Fibroblast of lung (primary cell): Measurements from ENCODE around the gene HOMEZ. TPM values are rescaled to one million over a fixed set of nuclear protein-coding genes. Genes with fewer than 3 reads are reported as not detected.

Experiments
- DNase-seq, 2 donors: peaks; one replicate each; pipeline versions ENCODE4 v3.0.0 to v3.0.0-alpha.2; 2010; ENCODE audit warnings: low read depth in 2 of 2
- H2AFZ ChIP-seq: 2 replicates; pipeline ENCODE4 v1.5.1; 2012; ENCODE audit warnings: low read length, control low read depth, inconsistent platforms
- H3K27ac ChIP-seq: 2 replicates; pipeline ENCODE4 v1.5.1; 2011; ENCODE audit warnings: low read length, control low read depth; ENCODE audit not compliant: insufficient read depth
- H3K27me3 ChIP-seq: 2 replicates; pipeline ENCODE4 v1.5.1; 2011; ENCODE audit warnings: mild to moderate bottlenecking, low read length; ENCODE audit not compliant: control insufficient read depth, insufficient read depth
- H3K36me3 ChIP-seq: 2 replicates; pipeline ENCODE4 v1.5.1; 2011; ENCODE audit warnings: low read length; ENCODE audit not compliant: control insufficient read depth, insufficient read depth
- H3K4me1 ChIP-seq: 2 replicates; pipeline ENCODE4 v1.5.1; 2011; ENCODE audit warnings: low read length; ENCODE audit not compliant: control insufficient read depth, insufficient read depth; ENCODE audit errors: extremely low read depth
- H3K4me2 ChIP-seq: 2 replicates; pipeline ENCODE4 v1.5.1; 2011; ENCODE audit warnings: low read length, control low read depth; ENCODE audit not compliant: insufficient read depth; ENCODE audit errors: extremely low read depth
- H3K4me3 ChIP-seq, 4 experiments: fragments of 200-600 bp in 1 of 4; sonication (generic) in 1 of 4; replicated peaks in 1 of 4; 2 replicates each; pipeline ENCODE4 v1.5.1; 2011 to 2016; ENCODE audit warnings: low read length in 4 of 4, low read depth in 3 of 4, mild to moderate bottlenecking in 3 of 4, control low read depth in 2 of 4, inconsistent platforms in 1 of 4, mixed read lengths in 1 of 4; ENCODE audit not compliant: insufficient read depth in 1 of 4; ENCODE audit errors: control extremely low read depth in 1 of 4
- H3K79me2 ChIP-seq: 2 replicates; pipeline ENCODE4 v1.5.1; 2012; ENCODE audit warnings: mild to moderate bottlenecking, low read length, inconsistent platforms; ENCODE audit not compliant: control insufficient read depth, insufficient read depth
- H3K9ac ChIP-seq: 2 replicates; pipeline ENCODE4 v1.5.1; 2011; ENCODE audit warnings: mild to moderate bottlenecking, low read length, control low read depth; ENCODE audit not compliant: insufficient read depth
- H3K9me3 ChIP-seq: 2 replicates; pipeline ENCODE4 v1.5.1; 2012; ENCODE audit warnings: low read depth, low read length; ENCODE audit not compliant: control insufficient read depth, insufficient read depth
- H4K20me1 ChIP-seq: 2 replicates; pipeline ENCODE4 v1.5.1; 2011; ENCODE audit warnings: low read length; ENCODE audit not compliant: control insufficient read depth, insufficient read depth; ENCODE audit errors: extremely low read depth
- EZH2 ChIP-seq: IDR thresholded peaks from 2 replicates; pipeline ENCODE4 v1.5.1; 2012; ENCODE audit warnings: low read length, control low read depth, mild to moderate bottlenecking; ENCODE audit errors: missing control alignments
- polyA plus RNA-seq, 2 donors: library from polyadenylated mRNA; depleted of rRNA in 1 of 2; stranded (reverse) in 1 of 2; unstranded in 1 of 2; fragments of >200 nt; gene quantifications; 2 replicates each; pipeline ENCODE4 v1.2.1, GENCODE V29; 2011 to 2012; ENCODE audit warnings: missing spikeins in 1 of 2
- total RNA-seq: library from RNA; depleted of rRNA; stranded (reverse); fragments of >200 nt; gene quantifications from 2 replicates; pipeline ENCODE4 v1.2.1, GENCODE V29; 2014
- TF ChIP-seq, protein P1 (sequence below), 2 donors: IDR thresholded peaks in 1 of 2; conservative IDR thresholded peaks in 1 of 2; 1 replicate in 1 of 2; 2 replicates in 1 of 2; pipeline ENCODE4 v1.5.1; 2011 to 2012; ENCODE audit warnings: low read length in 2 of 2, control low read depth in 1 of 2, inconsistent platforms in 1 of 2, low read depth in 1 of 2, mild to moderate bottlenecking in 1 of 2

The HOMEZ gene
- total and polyA plus RNA-seq, 2 donors (not counting 1 experiment from before 2014, with no cell fraction given) = 4.6 to 7.9 TPM

DNA sequence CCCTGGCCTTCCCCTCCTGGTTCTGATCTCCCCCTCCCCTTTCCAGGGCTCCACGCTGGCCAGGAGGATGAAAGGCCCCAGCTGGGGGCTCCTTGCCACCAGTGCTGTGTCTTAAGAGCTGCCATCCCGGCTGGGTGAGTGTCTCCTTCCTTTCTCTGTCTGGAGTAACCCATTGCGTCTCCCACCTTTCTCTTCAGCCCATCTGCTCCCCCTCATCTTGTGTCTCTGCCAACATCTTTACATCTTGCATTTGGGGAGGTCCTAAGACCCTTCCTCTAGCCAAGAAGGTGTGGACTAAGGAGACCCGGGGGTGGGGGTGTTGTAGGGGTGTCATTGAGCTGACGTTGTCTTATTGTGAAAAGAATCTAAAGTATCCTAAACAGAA lies 21.2 kb upstream of the HOMEZ start:
- Histone ChIP-seq H3K4me2 (peak overlapping the region; percentile 89), H2AFZ (no peak overlapping the region), H3K9ac (peak overlapping the region; percentile 68), H3K4me1 (peaks cover 9% of the 10 kb centered on the region), H3K27me3 (no peaks in the 10 kb centered on the region), H3K27ac (peak overlapping the region; percentile 74), H3K4me3 (peak overlapping the region; percentile 60 to 94 (median 76)), H3K9me3 (no peaks in the 10 kb centered on the region), H3K36me3 (peaks cover 13% of the 10 kb centered on the region), H3K79me2 (peaks cover 42% of the 10 kb centered on the region), H4K20me1 (no peaks in the 10 kb centered on the region)
- TF ChIP-seq, protein P1, sequence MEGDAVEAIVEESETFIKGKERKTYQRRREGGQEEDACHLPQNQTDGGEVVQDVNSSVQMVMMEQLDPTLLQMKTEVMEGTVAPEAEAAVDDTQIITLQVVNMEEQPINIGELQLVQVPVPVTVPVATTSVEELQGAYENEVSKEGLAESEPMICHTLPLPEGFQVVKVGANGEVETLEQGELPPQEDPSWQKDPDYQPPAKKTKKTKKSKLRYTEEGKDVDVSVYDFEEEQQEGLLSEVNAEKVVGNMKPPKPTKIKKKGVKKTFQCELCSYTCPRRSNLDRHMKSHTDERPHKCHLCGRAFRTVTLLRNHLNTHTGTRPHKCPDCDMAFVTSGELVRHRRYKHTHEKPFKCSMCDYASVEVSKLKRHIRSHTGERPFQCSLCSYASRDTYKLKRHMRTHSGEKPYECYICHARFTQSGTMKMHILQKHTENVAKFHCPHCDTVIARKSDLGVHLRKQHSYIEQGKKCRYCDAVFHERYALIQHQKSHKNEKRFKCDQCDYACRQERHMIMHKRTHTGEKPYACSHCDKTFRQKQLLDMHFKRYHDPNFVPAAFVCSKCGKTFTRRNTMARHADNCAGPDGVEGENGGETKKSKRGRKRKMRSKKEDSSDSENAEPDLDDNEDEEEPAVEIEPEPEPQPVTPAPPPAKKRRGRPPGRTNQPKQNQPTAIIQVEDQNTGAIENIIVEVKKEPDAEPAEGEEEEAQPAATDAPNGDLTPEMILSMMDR (conservative IDR thresholded peaks at IDR 0.05 in 1 of 2, IDR thresholded peaks at IDR 0.05 in 1 of 2; ENCODE audit: low read depth in 1 of 2, low read length in 2 of 2) = no peak
- no peak for TF ChIP-seq EZH2
- DNase-seq = no peak

DNA sequence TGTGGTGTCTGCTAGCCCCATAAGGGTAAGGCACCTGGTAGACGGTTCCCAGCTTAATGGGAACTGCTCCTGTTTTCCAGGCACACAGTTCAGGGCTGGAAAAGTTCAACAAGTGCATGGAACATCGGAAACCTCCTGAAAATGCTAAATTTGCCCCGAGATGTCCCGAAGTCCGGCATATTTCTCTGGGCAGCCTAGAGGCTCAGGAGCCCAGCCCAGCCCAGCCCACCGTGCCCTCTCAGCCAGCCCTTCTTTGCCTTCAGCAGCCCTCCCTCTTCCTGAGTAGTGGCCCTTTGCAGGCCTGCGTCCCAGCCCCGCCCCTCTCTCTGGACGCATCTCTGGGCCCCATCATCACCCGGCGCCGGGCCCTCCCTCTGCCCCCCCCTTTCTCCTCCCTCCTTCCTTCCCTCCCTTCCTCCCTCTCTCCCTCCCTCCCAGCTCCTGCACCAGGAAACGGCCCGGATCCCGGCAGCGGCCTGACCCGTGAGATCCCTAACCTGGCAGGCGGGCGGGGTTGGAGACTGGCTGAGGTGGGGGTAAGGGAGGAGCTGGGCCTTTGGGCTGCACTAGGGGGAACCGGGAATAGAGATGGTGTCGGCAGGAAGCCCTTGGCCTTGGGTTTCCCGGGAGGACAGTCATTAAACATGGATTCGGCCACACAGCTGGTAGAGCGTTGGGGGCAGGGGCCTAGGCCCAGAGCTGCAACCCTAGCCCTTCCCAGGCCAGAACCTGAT lies 20.6 kb upstream of the HOMEZ start, which contains the start of gene BCL2L2:
Gene BCL2L2 (plus strand): TSS at position 422 of the 734 bp plus-strand sequence. CDS start 935 bp downstream, outside the sequence.
- Histone ChIP-seq H4K20me1 (no peaks in the 10 kb centered on the region), H3K79me2 (peaks cover 42% of the 10 kb centered on the region), H3K27me3 (no peaks in the 10 kb centered on the region), H3K36me3 (peaks cover 13% of the 10 kb centered on the region), H3K27ac (peak within 1 kb of the TSS; percentile 74), H3K4me1 (peaks cover 10% of the 10 kb centered on the region), H3K4me2 (peak within 1 kb of the TSS; percentile 89), H2AFZ (peak within 1 kb of the TSS; percentile 5), H3K4me3 (peak within 1 kb of the TSS; percentile 60 to 94 (median 76)), H3K9me3 (no peaks in the 10 kb centered on the region), H3K9ac (peak within 1 kb of the TSS; percentile 68)
- peak; percentile 89 to 90 for DNase-seq
- TF ChIP-seq, protein P1 (conservative IDR thresholded peaks at IDR 0.05 in 1 of 2, IDR thresholded peaks at IDR 0.05 in 1 of 2; ENCODE audit: low read depth in 1 of 2, low read length in 2 of 2) = no peak

DNA sequence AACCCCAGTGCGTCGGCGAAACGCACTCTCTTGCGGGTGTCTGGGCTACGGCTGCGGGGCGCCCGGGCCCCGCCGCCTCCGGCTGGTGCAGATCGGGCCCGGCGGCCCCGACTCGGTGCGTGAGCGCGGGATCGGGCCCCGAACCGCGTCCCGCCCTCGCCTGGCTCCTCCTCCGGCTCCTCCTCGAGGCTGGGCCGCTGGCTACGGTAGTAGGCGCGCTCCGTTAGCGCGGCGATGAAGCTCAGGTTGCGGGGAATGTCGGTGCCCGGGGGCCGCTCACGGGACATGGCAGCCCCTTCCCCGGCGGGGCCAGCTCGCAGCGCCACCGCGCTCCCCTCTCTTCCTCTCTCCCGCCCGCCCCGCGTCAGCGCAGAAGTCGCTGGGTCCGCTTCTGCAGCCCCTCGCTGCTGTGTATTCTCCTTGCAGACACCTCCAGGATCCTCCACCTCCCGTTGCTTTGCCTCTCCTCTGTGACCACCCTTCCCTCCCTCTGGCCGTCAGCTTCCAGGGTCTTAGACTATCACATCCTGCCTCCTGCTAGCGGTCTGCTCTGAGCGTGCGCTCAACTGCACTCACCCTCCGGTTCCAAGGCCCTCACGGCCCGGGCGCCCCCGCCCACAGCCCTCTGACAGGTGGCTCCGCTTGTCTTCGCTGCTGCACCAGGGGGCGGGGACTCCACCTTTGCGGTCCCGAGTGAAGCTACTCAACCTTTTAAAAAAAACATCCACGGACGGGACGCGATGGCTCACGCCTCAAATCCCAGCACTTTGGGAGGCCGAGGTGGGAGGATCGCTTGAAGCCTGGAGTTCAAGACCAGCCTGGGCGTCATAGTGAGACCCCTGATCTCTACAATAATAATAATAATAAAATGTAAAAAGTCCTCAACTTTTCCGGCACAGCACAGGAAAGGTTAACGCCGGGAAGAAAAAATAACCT lies 16.6 kb upstream of the HOMEZ start, which contains the start of gene PPP1R3E:
Gene PPP1R3E (minus strand): TSS at position 570 of the 936 bp plus-strand sequence. CDS start 283 bp downstream, at position 287.
- Histone ChIP-seq H3K27me3 (no peaks in the 10 kb centered on the region), H2AFZ (peak within 1 kb of the TSS; percentile 91), H3K4me2 (peak within 1 kb of the TSS; percentile 93), H3K27ac (peak within 1 kb of the TSS; percentile 85), H3K36me3 (no peaks in the 10 kb centered on the region), H3K9me3 (no peaks in the 10 kb centered on the region), H3K4me1 (peaks cover 13% of the 10 kb centered on the region), H3K4me3 (peak within 1 kb of the TSS; percentile 64 to 72 (median 68)), H4K20me1 (no peaks in the 10 kb centered on the region), H3K79me2 (peaks cover 10% of the 10 kb centered on the region), H3K9ac (peak within 1 kb of the TSS; percentile 84)
- DNase-seq = peak; percentile 46 to 52
- TF ChIP-seq, protein P1 (conservative IDR thresholded peaks at IDR 0.05 in 1 of 2, IDR thresholded peaks at IDR 0.05 in 1 of 2; ENCODE audit: low read depth in 1 of 2, low read length in 2 of 2) = no peak
